Neural cell (in vitro differentiated cells): Measurements from ENCODE around the gene SLC25A25.

Source experiments
- CTCF ChIP-seq: fragments of 450-650 bp; IDR thresholded peaks from 2 replicates; pipeline ENCODE4 v1.5.1; 2014; ENCODE audit warnings: antibody characterized with exemption, mild to moderate bottlenecking, moderate library complexity; ENCODE audit not compliant: poor library complexity, severe bottlenecking
- EP300 ChIP-seq: fragments of 450-650 bp; conservative IDR thresholded peaks from 2 replicates; pipeline ENCODE4 v1.6.1; 2014; ENCODE audit warnings: antibody characterized with exemption, mild to moderate bottlenecking, moderate library complexity; ENCODE audit not compliant: poor library complexity, severe bottlenecking
- EZH2 ChIP-seq: fragments of 200-600, 300-800 bp; shearing (Covaris generic), sonication (generic); IDR thresholded peaks from 2 replicates; pipeline ENCODE4 v1.6.1; 2014; ENCODE audit warnings: antibody characterized with exemption, low read length, borderline replicate concordance, mild to moderate bottlenecking; ENCODE audit not compliant: insufficient read depth, poor library complexity, severe bottlenecking
- POLR2AphosphoS5 ChIP-seq: IDR thresholded peaks from 2 replicates; pipeline ENCODE4 v1.6.1; 2012
- RAD21 ChIP-seq: fragments of 450-650 bp; conservative IDR thresholded peaks from 2 replicates; pipeline ENCODE4 v1.6.1; 2014; ENCODE audit warnings: antibody characterized with exemption, mild to moderate bottlenecking, moderate library complexity
- REST ChIP-seq: IDR thresholded peaks from 2 replicates; pipeline ENCODE4 v1.6.1; 2012; ENCODE audit warnings: borderline replicate concordance
- TAF1 ChIP-seq: IDR thresholded peaks from 2 replicates; pipeline ENCODE4 v1.6.1; 2012; ENCODE audit warnings: low read depth

GRCh38 chr9:128096616-128097536 lies 28.8 kb downstream of the SLC25A25 start:
- no peak for TF ChIP-seq CTCF
- TF ChIP-seq EP300 = no peak
- no peak for TF ChIP-seq POLR2AphosphoS5
- TF ChIP-seq REST = no peak
- TF ChIP-seq EZH2 = no peak
- no peak for TF ChIP-seq TAF1
- no peak for TF ChIP-seq RAD21
